NCI-H524 treated with DMSO at 0.1 percent for 48 hours (cell line): ENCODE data around the gene CAMK1D.
"Not testable (repeated sequence)": the region's sequence is repeated elsewhere in the genome, so short reads cannot be mapped to it uniquely, and the experiment has no call there.

Experiments used
- DNase-seq: peaks from one replicate; lab custom pipeline; 2025; lab: John Stamatoyannopoulos, UW

Gene CAMK1D

DNA sequence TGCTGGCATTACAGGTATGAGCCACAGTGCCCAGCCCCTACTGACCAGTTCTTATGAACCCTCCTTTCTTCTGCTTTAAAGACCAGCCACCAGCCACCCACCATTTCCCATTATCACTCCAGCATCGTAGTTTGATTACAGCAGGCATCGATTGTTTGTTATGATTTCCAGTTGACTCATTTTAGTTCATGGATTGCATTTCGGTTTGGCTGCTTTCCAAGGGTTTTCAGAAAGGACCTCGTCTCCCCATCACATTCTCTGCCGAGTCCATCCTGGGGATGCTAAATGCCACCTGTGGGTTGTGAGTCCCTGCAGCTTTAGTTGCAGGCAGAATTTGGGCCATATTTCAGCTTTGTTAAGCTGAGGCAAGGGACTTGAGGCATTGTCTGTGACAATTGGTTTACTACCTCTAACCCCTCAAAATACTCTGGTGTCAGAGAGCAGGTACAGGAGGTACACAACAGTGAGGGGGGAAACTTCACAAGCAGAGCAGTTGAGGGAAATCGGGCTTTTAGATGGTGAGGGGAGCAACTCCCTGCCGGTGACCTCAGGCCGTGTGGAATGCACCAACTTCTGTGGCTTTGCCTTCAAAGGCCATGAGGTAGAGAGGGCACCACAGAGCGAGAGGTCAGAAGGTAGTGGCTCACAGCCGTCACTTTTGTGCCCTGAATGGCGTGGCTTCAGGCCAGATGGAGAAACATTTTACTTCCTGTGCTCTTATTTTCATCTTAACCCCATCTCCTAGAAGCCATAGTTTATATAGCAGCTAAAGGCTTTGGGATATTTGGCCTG lies 448.3 kb downstream of the CAMK1D start:
- no peak for DNase-seq

DNA sequence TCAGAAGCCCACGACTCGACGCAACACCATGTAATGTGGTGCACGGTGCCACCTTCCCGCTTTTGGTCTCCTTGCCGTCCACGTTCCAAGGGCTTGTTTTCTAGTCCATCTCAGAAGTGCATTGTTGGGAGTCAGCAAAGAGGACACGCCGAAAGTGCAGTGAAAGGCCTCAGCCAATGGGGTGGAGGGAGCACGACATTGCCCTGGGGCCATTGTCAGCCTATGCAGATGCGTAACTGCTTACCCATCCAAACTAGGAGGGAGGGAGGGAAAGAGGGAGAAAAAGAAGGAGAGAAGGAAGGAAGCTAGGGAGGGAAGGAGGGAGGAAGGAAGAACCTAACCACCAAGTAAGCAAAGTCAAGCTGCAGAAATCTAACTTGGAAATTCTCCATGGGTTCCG lies 449.8 kb downstream of the CAMK1D start:
- no peak for DNase-seq

DNA sequence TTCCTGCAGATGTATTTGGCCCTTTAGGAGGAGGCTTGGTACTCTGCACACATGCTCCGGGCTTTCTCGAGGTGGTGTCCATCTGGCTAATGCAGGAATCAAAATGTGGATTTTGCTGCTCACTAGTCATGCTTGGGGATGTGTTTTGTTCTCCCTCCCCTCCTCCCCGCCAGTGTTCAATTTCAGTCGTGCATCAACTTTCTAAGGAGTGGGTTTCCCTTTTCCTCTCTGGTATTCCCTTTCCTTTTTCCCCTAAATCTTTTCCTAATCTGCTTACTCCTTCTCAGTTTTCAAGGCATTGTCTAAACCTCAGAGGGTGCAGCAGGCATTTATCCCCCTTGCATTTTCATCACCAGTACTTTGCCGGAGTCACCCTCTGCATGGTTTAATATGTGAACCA lies 450.4 kb downstream of the CAMK1D start:
- no peak for DNase-seq

- no peak for DNase-seq
These were observed 451.0 kb downstream of the CAMK1D start for GRCh38 chr10:12800302-12800701.

- no peak for DNase-seq
These were observed 452.1 kb downstream of the CAMK1D start for GRCh38 chr10:12801214-12802087.

- DNase-seq, result no peak
These were observed 454.4 kb downstream of the CAMK1D start for GRCh38 chr10:12803776-12804175.

- no peak for DNase-seq
These were observed 457.1 kb downstream of the CAMK1D start for GRCh38 chr10:12806228-12807095.

DNA sequence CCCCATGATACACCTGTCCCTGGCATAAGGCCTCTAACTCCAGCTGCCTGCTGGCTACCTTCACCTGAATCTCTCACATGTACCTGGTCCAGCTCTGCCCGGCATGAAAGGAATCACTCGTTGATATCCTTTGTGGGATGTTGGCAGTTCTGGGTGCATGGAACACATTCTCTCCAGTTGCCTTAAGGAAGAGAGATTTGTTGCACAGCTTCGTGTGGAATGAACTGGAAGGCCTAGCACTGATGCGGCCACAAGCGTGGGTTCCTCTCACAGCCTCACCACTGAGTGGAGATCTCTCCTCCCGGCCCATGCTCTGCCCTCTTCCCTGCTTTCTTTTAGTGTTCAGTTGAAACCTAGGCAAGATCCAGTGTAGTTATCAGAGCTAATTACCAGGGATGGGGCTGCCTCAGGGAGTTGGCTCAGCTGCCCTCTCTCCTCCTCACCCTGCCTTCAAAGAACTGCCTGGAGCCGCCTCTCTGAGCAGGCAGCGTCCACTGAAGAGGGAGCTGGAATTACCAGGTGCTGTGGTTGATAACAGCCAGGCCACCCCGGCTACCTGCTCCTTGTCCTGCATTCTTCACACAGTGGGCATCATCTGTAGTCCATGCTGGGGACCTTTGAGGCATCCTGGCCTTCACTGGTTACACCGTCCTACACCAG lies 457.9 kb downstream of the CAMK1D start:
- no peak for DNase-seq

DNA sequence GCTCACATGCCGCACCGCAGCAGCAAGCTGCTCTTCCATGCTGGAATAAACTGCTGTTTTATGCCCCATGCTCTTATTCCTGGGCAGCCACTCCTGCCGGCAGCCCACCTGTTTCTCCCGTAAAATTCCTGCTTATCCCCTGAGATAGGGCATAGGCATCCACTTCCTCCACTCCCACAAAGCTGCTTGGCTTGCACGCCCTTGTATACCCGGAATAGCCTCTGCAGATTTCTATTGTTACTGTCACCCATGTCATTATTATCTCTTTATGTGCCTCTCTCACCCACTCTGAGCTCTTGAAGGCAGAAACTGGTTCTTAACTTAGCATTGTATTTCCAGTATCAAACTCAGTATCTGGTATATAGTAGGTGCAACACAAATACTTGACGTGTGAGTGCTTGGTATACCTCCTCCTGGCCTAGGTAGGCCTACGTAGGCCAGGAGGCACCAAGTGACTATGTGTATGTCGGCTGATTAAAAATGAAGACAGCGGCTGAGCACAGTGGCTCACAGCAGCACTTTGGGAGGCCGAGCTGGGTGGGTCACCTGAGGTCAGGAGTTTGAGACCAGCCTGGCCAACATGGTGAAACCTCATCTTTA lies 458.8 kb downstream of the CAMK1D start:
- DNase-seq, result no peak

GRCh38 chr10:12810046-12810445 lies 460.7 kb downstream of the CAMK1D start:
- not testable (repeated sequence) for DNase-seq

DNA sequence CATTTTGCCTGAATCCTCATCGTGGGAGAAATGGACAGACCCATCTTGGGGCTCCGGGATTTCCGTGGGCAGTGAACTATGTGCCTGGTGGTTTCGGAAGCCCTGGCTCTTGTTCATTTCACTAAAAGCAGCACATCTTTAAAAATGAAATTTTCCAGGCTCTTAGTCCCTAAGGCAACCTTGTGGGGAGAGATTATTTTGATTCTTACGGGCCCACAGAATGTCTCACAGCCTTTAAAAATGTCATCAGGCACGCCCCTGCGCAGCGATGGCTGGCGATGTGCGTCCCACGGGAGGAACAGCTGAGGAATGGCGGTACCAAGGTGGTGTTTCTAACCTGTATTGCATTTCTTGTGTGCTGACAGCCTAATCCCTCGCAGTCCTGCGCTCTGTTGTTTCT lies 462.5 kb downstream of the CAMK1D start:
- DNase-seq, result no peak

- DNase-seq, result no peak
These were observed 463.2 kb downstream of the CAMK1D start for GRCh38 chr10:12812571-12812970.

- no peak for DNase-seq
These were observed 464.8 kb downstream of the CAMK1D start for GRCh38 chr10:12814166-12814565.

DNA sequence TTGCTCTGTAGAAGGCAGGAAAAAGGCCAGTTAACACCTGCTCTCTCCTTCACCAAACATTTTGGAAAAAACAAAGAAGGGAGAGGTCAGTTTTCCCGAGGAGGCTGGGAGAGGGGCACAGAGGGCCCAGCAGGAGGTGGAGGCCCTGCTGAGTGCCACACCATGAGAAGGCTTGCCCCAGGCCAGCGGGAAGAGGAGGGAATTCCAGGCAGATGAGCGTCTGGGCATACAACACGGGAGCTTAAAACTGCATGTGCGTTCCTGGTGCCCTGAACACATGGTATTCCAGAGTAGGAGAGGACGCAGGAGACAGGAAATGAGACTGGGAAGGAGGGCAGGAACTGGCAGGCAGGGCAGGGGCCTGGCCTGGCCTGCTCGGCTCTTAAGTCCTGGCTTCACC lies 469.7 kb downstream of the CAMK1D start:
- DNase-seq, result no peak

- DNase-seq, result no peak
These were observed 470.3 kb downstream of the CAMK1D start for GRCh38 chr10:12819656-12820055.

DNA sequence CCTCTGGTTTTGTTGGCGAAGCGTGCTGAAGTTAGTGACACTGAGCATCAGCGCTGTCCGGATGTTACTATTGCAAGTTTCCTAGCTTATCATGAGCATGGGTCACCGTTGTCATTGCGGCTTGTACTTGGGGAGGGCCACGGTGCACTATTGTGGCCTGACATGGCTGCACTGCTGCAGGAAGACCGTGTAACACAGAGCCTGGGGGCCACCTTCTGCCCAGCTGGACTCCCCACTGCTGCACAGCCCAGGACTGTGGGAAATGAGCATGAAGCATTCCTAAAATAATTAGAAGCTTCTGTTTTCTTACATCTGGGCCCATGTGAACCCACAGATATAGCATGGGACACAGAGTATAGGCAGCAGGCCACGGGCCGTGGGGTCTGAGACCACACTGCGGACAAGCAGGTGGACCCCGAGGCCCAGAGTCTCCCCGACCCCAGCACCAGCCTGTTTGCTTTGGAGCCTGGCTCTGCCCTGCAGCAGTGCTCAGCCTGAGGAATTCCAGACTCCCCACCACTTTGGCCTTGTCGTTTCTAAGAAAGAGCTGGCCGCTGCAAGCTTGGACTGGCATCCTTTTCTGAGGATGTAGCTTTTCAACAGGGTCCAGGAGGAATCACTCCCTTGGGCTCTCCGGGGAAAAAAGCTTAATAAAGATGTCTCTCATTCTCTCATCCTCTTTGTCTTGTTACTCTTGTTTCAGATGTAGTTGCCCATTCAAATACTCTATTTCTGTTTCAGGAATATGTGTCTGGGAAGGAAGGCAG lies 473.0 kb downstream of the CAMK1D start:
- no peak for DNase-seq

- DNase-seq, result no peak
These were observed 473.5 kb downstream of the CAMK1D start for GRCh38 chr10:12822893-12823170.

GRCh38 chr10:12823328-12823727 lies 474.0 kb downstream of the CAMK1D start:
- no peak for DNase-seq

- DNase-seq, result no peak
These were observed 476.0 kb downstream of the CAMK1D start for GRCh38 chr10:12825260-12825849.

DNA sequence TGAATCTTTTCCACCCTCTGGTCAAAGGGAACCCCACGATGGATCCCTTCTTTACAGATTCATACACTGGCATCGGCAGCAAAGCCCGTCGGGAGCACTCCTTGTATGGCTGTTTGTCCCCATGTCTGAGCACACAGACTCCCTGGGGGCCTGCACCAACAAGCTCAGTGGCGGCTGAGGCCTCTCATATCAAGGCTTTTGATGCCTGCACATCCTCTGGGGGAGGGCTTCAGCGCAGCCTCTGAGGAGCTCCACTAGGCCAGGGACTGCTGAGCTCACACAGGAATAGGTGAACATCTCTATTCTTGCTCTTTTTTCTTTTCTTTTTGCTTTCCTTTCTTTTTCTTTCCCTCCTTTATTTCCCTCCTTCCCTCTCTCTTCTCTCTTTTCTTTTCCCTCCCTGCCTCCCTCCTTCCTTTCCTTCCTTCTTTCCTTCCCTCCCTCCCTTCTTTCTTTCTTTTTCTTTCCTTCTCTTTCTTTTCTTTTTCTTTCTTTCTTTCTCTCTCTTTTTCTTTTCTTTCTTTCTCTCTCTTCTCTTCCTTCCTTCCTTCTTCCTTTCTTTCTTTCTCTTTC lies 477.5 kb downstream of the CAMK1D start:
- DNase-seq, result no peak
